Peyer's patch (tissue), 4 donors: Measurements from ENCODE around the gene KIF7.

ENCODE experiments used
- POLR2A ChIP-seq, 2 donors: fragments of 450-650 bp; IDR thresholded peaks; one replicate each; pipeline ENCODE4 v1.5.1; 2017; ENCODE audit warnings: antibody characterized with exemption in 2 of 2, mild to moderate bottlenecking in 2 of 2, moderate library complexity in 2 of 2
- TF ChIP-seq, protein P1 (sequence below), 6 experiments: fragments of 450-650 bp in 4 of 6; fragments of 200-600 bp in 2 of 6; sonication (generic) in 1 of 6; IDR thresholded peaks; one replicate each; pipeline ENCODE4 v1.5.1; 2017 to 2019; ENCODE audit warnings: antibody characterized with exemption in 6 of 6, mild to moderate bottlenecking in 3 of 6, moderate library complexity in 1 of 6

DNA sequence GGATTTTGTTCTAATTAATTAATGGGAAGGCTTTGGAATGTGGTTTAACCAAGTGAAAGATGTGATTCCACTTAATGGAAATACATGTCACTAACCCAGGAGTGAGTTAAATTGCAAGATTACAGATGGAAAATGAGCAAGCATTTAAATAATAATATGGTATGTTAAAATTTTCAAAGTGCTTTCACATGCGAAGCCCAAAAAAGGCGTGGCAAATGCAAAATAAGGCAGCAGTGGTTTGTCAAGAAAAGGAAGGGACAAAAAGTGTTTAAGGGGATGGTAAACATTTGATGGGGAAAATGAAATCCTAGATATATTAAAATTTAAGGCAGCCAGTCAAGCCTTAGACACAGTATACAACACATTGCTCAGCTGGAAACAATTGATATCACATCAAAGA is 77.1 kb downstream of the KIF7 start:
- TF ChIP-seq, protein P1, sequence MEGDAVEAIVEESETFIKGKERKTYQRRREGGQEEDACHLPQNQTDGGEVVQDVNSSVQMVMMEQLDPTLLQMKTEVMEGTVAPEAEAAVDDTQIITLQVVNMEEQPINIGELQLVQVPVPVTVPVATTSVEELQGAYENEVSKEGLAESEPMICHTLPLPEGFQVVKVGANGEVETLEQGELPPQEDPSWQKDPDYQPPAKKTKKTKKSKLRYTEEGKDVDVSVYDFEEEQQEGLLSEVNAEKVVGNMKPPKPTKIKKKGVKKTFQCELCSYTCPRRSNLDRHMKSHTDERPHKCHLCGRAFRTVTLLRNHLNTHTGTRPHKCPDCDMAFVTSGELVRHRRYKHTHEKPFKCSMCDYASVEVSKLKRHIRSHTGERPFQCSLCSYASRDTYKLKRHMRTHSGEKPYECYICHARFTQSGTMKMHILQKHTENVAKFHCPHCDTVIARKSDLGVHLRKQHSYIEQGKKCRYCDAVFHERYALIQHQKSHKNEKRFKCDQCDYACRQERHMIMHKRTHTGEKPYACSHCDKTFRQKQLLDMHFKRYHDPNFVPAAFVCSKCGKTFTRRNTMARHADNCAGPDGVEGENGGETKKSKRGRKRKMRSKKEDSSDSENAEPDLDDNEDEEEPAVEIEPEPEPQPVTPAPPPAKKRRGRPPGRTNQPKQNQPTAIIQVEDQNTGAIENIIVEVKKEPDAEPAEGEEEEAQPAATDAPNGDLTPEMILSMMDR (IDR thresholded peaks at IDR 0.05): no peak
- no peak for TF ChIP-seq POLR2A (IDR thresholded peaks at IDR 0.05)
